Cardiac septum (tissue), 1 donor: ENCODE measurements around the gene IL3. TPM values are rescaled to one million over a fixed set of nuclear protein-coding genes. Genes with fewer than 3 reads are reported as not detected.
A peak's percentile ranks its signal among the peaks of the same experiment; 100 is the strongest.

Source experiments
- DNase-seq: peaks from one replicate; pipeline ENCODE4 v3.0.0-alpha.2; 2020; ENCODE audit warnings: low spot score
- intact Hi-C: fragments of 100-400 bp; cut with DNase I; formaldehyde crosslinking; loops from one replicate; pipeline ENCODE4 v1.14.0; 2022
- total RNA-seq: library from RNA; stranded (reverse); fragmentation: NEBNext Ultra II Directional; extraction: Animal tissue kit (Norgen Biotek cat#: 25700); gene quantifications from one replicate; pipeline ENCODE4 v1.2.1, GENCODE V29; 2021
- donor health status: DM: no; HTN: no; CAD: no.

The IL3 gene
- total RNA-seq, 1 donor from 2014 or later: not detected

DNA sequence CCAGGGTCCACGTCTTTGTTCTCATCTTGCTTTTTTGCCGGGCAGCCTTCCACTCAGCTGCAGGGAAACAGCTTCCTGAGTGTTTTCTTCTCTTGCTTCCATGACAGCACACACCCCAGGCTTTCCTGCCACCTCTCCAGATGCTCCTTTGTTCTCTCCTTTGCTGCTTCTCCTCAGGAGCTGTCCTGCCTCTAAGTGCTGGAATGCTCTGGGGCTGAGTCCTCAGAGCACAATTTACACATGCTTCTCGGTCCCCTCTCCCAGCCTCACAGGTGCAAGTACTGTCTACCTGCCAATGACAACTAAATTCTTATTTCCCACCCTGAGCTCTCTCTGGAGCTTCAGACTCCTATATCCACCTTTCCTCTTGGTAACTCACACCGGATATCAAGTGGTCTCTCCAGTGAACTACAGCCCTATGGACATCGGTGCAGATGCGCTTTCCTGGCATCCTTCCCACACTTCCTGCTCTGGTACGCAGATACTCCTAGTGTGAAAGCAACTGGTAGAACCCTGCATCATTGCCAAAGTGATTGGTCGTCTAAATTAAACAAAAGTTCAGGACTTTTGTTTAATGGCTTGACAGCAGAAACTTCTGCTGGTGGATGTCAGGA is 35.6 kb upstream of the IL3 start:
- intact Hi-C loops: no loop called here
- peak; percentile 44 for DNase-seq

DNA sequence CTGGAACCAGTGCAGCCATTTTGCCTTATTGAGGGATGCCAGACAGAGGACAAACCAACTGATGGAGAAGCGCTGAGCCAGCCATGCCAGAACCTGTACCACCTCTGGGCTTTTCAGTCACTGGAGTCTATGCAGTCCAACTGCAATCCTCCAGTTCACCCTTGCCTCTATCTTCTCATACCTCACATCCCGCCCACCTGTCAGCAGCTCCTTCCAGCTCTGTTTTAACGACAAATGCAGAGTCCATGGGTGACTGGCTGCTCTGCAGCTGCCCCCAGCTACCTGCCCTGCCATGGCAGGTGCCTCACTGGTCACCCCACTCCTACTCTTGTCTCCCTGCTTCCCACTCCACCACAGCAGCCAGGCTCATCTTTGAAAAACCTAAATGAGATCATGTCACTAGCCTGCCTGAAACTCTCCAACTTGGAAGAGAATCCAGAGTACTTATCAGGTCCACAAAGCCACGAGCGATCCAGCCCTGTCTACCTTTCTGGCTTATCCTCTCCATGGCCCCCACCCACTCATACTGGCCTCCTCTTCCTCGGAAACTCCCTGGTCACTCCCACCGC is 35.0 kb upstream of the IL3 start:
- intact Hi-C loops: no loop called here
- DNase-seq: peak; percentile 57

DNA sequence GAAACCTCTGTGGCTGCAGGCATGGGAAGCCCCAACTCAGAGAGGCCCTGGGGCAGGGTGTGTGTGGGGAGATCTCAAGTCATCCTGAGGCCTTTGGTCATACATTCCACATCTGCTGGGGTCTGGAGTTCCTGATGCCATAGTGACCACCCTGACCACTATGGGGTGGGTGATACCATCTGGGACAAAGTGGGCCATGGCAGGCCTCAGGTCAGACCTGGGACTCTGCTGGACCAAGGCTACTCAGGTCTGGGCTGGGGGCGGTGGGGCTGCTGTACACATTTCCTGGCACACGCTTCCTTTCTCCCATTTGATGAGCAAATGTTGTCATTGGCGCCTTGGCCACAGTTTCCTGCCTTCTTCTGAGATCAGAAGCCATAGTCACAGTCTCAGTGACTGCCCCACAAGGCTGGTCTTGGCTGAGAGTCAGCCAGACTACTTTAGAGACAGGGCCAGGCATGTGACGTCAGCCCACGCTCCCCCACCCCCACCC is 33.9 kb upstream of the IL3 start:
- peak; percentile 41 for DNase-seq
- intact Hi-C loops: no loop called here

- no peak for DNase-seq
- intact Hi-C loops: no loop called here
These were observed 33.4 kb upstream of the IL3 start for GRCh38 chr5:132027027-132027426.

DNA sequence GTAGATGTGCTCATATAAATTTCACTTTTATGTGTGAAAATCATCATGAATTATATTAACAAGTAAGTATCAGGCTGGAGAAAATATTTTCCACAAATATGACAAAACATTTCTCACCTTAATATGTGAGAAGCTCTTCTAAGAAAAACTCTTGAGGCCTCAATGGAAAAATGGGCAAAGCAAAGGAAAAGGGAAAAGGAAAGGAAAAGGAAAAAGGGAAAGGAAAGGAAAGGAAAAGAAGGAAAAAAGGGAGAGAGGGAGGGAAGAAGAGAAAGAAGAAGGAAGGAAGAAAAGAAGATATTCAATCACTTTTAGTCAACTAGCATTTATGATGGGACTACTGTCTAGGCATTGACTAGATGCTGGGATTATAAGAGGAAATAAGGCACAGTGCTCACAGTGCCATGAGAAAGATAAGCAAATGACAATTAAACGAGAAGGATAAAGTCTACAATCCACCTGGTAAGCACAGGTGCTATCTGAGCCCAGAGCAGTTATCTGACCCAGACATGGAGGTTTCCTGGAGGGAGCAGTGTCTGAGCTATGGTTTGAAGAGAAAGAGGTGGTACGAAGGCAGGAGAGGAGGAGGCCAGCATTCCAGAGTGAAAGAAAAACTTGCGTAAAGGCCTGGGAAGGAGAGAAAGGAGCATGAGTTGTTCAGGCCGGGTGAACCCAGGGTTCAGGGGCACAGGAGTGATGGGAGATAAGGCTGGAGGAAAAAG is 30.7 kb upstream of the IL3 start:
- intact Hi-C loops: no loop called here
- no peak for DNase-seq

GRCh38 chr5:132030610-132031009 is 29.8 kb upstream of the IL3 start:
- intact Hi-C loops: no loop called here
- peak; percentile 63 for DNase-seq

GRCh38 chr5:132032196-132032595 is 28.3 kb upstream of the IL3 start:
- DNase-seq: no peak
- intact Hi-C loops: no loop called here

DNA sequence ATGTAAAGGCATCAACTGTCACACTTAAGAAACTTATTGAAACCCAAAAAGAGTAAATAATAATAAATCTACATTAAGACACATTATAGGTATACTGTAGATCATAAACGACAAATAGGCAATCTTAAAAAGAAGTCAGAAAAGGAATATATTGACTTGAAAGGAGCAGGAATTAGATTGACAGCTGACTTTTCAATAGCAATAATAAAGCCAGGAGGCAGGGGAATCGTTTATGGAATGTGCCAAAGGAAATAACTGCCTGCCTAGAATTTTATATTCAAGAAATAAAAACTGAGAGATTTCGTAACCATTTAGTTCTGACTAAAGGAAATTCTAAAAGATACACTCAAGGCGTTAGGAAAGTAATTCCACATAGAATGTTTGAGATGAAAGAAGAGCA is 27.3 kb upstream of the IL3 start:
- intact Hi-C loops: no loop called here
- DNase-seq: no peak

DNA sequence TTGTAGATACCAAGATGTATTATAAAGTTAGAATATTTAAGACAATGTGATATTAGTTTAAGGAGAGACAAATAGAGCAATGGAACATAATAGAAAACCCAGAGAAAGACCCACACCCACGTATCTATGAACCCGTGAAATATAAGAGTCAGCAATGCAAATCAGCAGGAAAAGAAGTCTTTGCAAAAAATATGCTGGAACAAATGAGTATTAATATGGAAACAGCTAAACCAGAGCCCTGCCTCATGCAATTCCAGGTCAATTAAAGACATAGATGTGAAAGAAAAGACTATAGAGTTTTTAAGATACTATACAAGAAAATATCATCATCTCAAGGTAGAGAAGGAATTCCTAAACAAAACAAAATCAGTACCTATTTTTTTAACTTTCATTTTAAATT is 23.1 kb upstream of the IL3 start:
- intact Hi-C loops: no loop called here

GRCh38 chr5:132044207-132044606 is 16.2 kb upstream of the IL3 start:
- DNase-seq: peak; percentile 62
- intact Hi-C loops: no loop called here

More for the DNA sequence above, 23.1 kb upstream of the IL3 start:
- no peak for DNase-seq

- intact Hi-C loops: no loop called here
- peak; percentile 17 for DNase-seq
These were observed 13.6 kb upstream of the IL3 start for GRCh38 chr5:132046880-132047299.

GRCh38 chr5:132049093-132049492 is 11.4 kb upstream of the IL3 start:
- DNase-seq: peak; percentile 39
- intact Hi-C loops: no loop called here

DNA sequence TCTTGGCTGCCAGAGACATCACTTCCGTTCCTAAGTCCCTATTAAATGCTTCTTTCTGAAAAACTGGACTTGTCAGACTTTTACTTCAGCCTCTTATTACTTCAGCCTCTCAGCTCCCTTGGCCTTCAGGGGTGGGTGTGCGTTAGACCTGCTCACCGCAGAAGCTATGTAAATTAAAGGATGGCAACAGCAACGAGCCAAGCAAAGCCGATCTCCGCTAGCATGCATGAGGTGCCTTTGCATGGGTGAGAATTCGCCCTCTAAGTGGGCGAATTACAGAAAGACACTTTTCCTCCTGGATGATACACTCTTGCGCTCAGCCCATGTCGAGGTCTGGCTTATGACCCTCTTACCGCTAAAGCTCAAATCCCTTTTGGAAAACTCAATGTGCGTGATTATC is 10.9 kb upstream of the IL3 start:
- intact Hi-C loops: no loop called here
- DNase-seq: peak; percentile 47

GRCh38 chr5:132050136-132050535 is 10.3 kb upstream of the IL3 start:
- DNase-seq: peak; percentile 74
- intact Hi-C loops: no loop called here

DNA sequence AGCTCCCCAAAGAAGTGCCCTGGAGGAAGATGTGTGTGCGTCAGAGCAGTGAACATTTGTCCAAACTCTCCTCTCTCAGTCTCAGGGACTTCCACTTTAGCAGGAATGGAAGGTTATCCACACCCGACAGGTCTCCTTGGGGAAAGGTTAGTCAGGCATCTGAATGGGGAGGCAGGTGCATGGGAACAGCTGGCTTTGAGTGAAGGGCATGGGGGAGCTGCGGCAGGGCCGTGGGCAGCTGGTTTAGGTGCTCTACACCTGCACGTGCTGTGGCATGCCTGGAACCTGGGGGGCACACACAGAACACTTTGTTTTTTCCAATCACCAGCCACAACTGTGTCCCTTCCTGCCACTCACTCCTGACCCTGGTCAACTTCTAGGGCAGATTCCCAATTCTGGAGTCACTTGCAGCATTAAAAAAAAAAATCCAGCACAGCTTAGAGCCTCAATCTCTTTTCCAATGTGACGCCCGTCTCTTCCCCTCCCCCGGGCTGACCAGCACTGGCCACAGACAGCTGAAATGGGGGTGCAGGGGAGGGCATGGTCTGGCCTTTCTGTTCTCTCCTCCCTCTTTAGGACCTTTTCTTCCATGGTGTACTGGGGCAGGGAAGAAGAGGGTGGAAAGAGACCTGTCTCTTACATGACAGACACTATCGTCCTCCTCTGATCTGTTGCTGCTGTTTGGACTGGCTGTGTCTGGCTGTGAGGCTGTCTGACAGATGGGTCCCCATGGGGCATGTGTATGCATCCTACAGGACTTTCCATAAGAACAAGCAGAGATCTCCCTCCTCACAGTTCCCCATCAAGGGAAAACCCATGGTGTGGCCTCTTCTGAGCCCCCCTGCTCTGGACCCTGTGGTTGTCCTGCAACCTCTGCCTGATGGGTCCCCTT is 9.5 kb upstream of the IL3 start:
- DNase-seq: peak; percentile 43

DNA sequence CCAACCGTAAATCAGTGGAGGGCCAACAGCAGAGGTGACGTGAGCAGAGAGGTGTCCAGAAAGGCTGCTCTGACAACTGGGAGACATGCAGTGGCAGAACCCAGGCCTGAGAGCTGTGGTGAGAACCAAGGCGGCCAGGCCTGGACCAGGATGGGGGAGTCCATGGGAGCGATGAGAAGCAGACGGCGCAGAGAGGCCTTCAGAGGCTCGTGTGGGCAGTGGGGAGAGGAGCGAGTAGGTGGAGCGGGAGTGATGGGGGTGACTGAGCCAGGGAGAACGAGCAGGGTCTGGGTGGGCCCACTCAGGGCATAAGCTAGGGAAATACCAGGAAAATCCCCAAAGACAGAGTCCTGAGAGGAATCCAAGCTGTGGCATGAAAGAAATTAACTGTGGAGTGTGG is 7.9 kb upstream of the IL3 start:
- intact Hi-C loops: no loop called here
- peak; percentile 33 for DNase-seq

More for the DNA sequence above, 9.5 kb upstream of the IL3 start:
- intact Hi-C loops: no loop called here

DNA sequence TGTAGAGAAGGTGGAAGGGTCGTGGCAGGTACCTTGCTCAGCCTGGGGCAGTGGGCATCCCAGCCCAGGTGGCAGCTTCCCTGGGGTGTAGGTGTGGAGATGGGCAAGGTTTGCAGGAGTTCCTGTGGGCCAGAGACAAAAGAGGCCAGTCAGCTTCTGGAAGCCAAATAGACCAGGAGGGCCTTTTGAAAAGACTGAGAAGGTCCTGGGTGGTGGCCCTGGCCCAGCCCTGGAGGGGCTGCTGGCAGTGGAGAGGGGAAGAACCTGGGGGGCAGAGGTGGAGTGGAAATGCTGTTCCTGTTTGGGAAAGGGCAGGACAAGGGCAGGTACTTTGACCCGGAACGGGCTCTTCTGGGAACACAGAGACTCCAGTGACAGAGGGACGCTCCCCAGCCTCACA is 7.0 kb upstream of the IL3 start:
- intact Hi-C loops: no loop called here
- DNase-seq: peak; percentile 67

GRCh38 chr5:132054031-132054696 is 6.3 kb upstream of the IL3 start:
- intact Hi-C loops: no loop called here
- peak; percentile 62 for DNase-seq

GRCh38 chr5:132054697-132055440 is 5.6 kb upstream of the IL3 start:
- peak; percentile 56 for DNase-seq
- intact Hi-C loops: no loop called here
